Stimulated activated CD4-positive, alpha-beta T cell treated with anti-CD3 and anti-CD28 coated beads, Interleukin-12 subunit alpha, Interleukin-12 subunit beta, amount 100 ng/mL, for 24 hours (primary cell): ENCODE measurements around the gene ANKRD50.

Experiments
- DNase-seq, 2 experiments: peaks; one replicate each; pipeline ENCODE4 v3.0.0-alpha.2; 2020; ENCODE audit warnings: low read depth in 2 of 2

The ANKRD50 gene

GRCh38 chr4:124636788-124637187, 75.7 kb downstream of the ANKRD50 start:
- DNase-seq: no peak

DNA sequence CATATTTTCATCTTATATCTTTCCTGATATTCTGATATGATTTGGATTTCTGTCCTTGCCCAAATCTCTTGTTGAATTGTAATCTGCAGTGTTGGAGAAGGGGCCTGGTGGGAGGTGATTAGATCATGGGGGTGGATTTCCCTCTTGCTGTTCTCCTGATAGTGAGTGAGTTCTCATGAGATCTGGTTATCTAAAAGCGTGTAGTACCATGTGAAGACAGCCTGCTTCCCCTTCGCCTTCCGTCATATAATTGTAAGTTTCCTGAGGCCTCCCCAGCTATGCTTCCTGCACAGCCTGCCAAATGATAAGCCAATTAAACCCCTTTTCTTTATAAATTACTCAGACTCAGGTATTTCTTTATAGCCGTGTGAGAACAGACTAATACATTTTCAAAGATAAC, 77.2 kb downstream of the ANKRD50 start:
- DNase-seq: no peak

DNA sequence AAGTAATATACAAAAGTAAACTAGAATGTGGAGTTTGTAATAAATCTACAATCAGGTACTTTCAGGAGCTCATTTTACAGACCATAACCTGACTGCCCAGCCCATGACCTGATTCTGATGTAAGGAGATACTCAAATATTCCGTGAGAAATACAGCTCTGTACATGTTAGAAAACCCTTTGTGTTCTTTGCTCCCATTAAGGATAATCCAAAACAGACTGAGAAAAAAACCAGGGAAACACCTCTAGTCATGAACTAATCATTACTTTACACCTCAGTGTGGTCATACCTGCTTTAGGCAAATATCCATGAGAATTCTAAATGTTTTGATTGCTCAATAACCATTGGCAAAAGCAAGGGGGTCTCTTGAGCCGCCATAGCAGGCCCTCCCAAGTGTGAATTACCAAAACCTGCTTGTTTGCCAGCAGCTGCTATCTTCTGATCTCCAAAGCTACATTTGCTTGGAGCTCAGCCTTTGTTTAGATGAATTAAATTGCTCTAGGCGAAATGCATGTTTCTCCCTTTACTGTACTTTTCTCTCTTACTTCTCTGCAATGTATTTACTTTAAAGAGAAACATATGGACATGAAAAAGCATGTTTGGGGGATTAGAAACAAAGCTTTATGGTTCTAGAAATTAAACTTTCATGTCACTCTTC, 79.1 kb downstream of the ANKRD50 start:
- no peak for DNase-seq

- DNase-seq: no peak
These were observed 80.1 kb downstream of the ANKRD50 start for GRCh38 chr4:124632439-124632838.

- no peak for DNase-seq
These were observed 80.8 kb downstream of the ANKRD50 start for GRCh38 chr4:124631760-124632159.

GRCh38 chr4:124629681-124630080, 82.9 kb downstream of the ANKRD50 start:
- no peak for DNase-seq
